Adipocyte (in vitro differentiated cells): ENCODE data around the gene COBL.

Experiments used
- DNase-seq: peaks from one replicate; pipeline ENCODE4 v3.0.0-alpha.2; 2015; ENCODE audit warnings: low read depth
- H3K27me3 ChIP-seq: replicated peaks from 2 replicates; pipeline ENCODE4 v1.7.0; 2013; ENCODE audit warnings: mild to moderate bottlenecking, low read length, moderate library complexity; ENCODE audit not compliant: control insufficient read depth, insufficient read depth
- H3K36me3 ChIP-seq: 2 replicates; pipeline ENCODE4 v1.7.0; 2013; ENCODE audit warnings: low read length, mild to moderate bottlenecking, moderate library complexity; ENCODE audit not compliant: control insufficient read depth, insufficient read depth, severe bottlenecking
- H3K4me1 ChIP-seq: 2 replicates; pipeline ENCODE4 v1.7.0; 2013; ENCODE audit warnings: mild to moderate bottlenecking, low read length, moderate library complexity; ENCODE audit not compliant: control insufficient read depth, insufficient read depth
- H3K4me3 ChIP-seq: 2 replicates; pipeline ENCODE4 v1.7.0; 2013; ENCODE audit warnings: mild to moderate bottlenecking, low read length, moderate library complexity
- H3K9ac ChIP-seq: 2 replicates; pipeline ENCODE4 v1.7.0; 2013; ENCODE audit warnings: mild to moderate bottlenecking, low read length, moderate library complexity
- H3K9me3 ChIP-seq: 2 replicates; pipeline ENCODE4 v1.7.0; 2013; ENCODE audit warnings: mild to moderate bottlenecking, low read length, moderate library complexity; ENCODE audit not compliant: control insufficient read depth

COBL gene

DNA sequence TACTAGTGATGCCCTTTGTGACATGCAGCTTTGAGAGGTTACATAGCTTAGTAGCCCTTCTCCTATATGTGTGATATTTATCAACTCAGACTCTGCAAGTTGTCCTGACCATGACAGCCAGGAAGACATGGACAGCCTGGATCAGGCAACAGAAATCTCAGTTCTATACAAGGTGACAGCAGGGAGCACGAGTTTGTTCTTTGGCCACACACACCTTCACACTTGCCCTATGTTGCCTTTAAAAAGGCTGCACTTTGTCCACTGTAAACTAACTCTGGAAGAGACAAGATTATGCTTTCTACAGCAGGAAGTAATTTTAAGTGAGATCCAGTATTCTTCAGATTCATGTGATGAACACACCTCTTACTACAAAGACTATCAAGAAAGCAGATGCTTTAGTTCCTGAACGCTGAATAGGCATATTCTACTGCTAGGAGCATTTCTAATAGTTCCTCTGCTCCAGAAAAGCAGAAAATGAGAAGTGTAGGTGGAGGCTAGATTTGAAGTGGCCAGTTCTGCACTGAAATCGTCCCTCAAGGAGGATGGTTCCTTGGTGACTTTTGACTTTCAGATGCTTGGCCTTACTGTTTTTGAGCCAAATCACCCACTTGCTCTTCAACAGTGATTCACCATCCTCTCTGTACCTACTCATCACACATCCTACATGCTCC is 239.2 kb downstream of the COBL start:
- H3K4me3 ChIP-seq = no peak overlapping the region
- H3K9ac ChIP-seq = no peak overlapping the region
- DNase-seq = no peak
- peaks cover 18% of the 10 kb centered on the region for H3K4me1 ChIP-seq
- no peaks in the 10 kb centered on the region for H3K36me3 ChIP-seq
- H3K27me3 ChIP-seq = peaks cover 16% of the 10 kb centered on the region
- no peaks in the 10 kb centered on the region for H3K9me3 ChIP-seq

DNA sequence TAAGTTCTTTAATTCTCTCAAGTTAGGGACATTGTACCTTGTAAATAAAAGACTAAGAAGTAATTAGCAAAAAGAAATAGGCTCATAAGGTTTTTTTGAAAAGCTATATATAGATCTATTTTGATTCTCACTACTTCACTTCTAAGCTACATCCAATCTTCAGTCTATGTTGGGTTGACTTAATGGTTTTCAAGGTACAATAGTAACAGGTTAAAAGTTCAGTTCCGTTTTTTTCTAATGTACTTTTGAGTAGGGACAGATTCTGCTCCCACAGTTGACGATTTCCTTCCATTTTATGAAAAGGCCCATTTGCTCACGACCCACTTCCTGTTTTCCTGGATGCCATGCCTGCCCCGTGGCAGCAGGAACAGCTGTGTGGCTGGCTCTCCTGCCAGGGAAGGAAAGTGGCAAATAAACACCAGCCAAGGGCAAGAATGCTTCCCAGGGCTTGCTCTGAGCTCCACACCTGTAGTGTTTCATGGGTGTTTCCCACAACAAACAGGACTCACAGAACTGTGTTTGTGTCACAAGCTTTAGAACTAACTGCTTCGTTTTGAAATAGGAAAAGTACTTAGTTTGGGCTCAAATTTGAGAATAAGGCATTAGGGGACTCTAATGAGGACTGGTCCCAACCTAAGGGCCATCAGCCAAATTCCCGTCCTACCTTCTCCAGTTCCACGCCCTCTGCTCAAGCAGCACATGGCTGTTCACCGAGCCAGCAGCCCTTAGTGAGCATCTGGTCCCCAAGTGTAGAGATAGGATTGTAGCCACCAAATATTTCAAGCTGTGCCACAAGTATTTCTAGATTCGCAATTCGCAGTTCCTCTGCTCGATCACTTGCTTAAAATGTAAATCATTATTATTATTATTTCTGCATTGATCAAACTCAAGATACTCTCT is 240.7 kb downstream of the COBL start:
- Histone ChIP-seq H3K4me1 (peaks cover 18% of the 10 kb centered on the region), H3K9me3 (no peaks in the 10 kb centered on the region), H3K4me3 (no peak overlapping the region), H3K36me3 (no peaks in the 10 kb centered on the region), H3K27me3 (peaks cover 5% of the 10 kb centered on the region), H3K9ac (no peak overlapping the region)
- no peak for DNase-seq

DNA sequence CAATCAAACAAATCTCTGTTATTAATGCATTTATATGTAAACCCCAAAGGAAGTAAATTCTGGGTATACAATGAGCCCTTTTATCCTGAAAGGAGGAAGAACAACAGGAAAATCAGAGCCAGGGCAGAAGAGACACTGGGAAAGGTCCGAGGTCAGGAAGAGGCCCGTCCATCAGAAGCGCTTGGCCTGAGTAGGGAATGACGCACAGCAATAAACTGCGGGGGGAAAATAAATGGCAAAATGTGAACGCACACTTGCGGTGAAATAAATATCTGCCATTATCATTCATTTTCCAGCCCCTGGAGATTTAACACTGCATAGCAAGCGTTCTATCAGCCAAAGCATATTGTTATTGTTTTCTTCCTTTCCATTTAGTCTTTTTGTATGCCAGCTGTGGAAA is 243.4 kb downstream of the COBL start:
- no peaks in the 10 kb centered on the region for H3K36me3 ChIP-seq
- no peaks in the 10 kb centered on the region for H3K9me3 ChIP-seq
- H3K9ac ChIP-seq = no peak overlapping the region
- DNase-seq = no peak
- no peak overlapping the region for H3K4me3 ChIP-seq
- no peaks in the 10 kb centered on the region for H3K27me3 ChIP-seq
- peaks cover 8% of the 10 kb centered on the region for H3K4me1 ChIP-seq

DNA sequence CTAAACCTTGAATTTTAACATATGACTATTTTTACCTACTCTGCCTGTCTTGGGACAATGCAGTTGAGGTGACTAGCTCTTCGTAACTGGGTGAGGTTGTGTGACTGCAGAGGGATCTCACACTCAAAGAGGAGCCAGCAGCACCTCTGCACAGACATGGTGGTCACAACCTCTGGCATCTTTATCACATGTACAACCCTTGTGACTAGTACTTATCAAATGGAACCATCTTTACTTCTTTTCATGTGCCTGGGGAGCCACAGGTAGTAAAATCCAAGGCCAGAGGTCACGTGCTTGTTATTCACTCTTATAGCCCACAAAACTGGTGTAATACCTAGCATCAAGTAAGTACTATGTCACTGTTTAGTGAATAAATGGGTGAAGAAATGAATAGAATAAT is 244.3 kb downstream of the COBL start:
- Histone ChIP-seq H3K4me3 (no peak overlapping the region), H3K36me3 (no peaks in the 10 kb centered on the region), H3K4me1 (no peaks in the 10 kb centered on the region), H3K9ac (no peak overlapping the region), H3K27me3 (no peaks in the 10 kb centered on the region), H3K9me3 (no peaks in the 10 kb centered on the region)
- no peak for DNase-seq

DNA sequence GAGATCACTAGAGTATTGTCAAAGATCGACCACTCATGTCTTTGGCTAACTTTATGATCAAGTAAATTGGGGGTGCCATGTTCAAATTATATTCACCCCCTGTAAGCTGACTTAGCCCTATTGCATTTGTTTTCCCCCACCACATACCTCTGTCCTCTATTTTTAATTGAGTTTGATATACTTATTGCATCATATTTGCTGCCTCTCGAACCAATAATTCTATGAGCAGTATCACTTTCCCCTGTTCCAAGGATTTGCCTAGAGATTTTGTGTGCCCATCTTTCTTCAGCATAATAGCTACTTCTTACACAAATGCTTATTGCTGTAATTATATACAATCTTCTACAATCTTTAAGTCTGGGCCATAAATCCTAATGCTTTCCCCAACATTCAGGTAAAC is 245.2 kb downstream of the COBL start:
- H3K9me3 ChIP-seq = no peaks in the 10 kb centered on the region
- H3K9ac ChIP-seq = no peak overlapping the region
- no peak overlapping the region for H3K4me3 ChIP-seq
- no peak for DNase-seq
- H3K36me3 ChIP-seq = no peaks in the 10 kb centered on the region
- no peaks in the 10 kb centered on the region for H3K4me1 ChIP-seq
- H3K27me3 ChIP-seq = no peaks in the 10 kb centered on the region

DNA sequence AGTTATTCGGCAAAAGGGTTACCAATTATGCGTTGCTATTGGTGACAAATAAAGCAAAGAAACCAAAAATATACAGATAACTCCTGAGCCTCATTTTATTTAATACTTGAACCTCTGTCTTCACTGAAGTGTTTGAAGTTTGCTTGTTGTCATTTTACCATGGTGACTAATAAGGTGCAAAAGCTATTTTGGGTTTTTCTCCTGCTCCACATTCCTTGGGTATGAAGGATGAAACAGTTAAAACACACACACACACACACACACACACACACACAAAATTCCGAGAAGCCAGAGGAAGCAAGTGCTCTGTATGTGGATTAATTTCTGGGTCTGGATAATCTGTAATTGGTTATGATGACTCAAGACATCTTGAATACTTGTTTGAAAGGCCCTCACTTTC is 246.5 kb downstream of the COBL start:
- H3K4me3 ChIP-seq = no peak overlapping the region
- no peak for DNase-seq
- H3K9ac ChIP-seq = no peak overlapping the region
- no peaks in the 10 kb centered on the region for H3K27me3 ChIP-seq
- H3K4me1 ChIP-seq = no peaks in the 10 kb centered on the region
- no peaks in the 10 kb centered on the region for H3K36me3 ChIP-seq
- no peaks in the 10 kb centered on the region for H3K9me3 ChIP-seq

DNA sequence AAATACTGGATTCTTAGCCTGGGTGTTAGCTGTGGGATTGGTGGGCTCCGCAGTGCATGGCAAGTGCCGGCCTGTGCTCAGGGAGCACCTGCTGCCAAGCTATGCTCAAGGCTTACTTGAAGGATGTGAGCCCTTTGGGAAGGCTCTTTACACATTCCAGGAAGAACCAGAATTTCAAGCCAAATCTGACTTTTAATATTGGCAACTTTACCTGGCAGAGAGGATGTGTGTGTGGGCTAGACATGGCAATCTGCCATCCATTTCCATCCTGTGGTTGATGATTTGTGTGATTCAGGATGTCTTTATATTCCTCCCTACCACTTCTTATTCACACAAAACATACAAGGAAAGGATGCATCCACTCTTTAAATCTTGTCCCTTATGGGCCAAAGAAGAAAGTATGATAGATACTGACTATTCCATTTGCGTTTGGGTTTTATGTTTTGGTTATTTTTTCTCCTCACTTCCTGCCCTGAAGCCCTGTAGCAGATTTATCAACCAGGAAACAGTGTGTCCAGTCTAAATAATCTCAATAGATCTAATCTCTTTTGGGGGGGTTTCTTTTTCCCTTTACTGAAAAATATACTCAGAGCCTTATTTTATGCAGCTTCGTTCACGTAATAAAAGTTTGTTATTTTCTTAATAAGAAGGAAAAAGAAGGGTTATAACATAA is 247.1 kb downstream of the COBL start:
- Histone ChIP-seq H3K27me3 (no peaks in the 10 kb centered on the region), H3K36me3 (no peaks in the 10 kb centered on the region), H3K4me3 (no peak overlapping the region), H3K9me3 (no peaks in the 10 kb centered on the region), H3K9ac (no peak overlapping the region), H3K4me1 (peaks cover 2% of the 10 kb centered on the region)
- no peak for DNase-seq

DNA sequence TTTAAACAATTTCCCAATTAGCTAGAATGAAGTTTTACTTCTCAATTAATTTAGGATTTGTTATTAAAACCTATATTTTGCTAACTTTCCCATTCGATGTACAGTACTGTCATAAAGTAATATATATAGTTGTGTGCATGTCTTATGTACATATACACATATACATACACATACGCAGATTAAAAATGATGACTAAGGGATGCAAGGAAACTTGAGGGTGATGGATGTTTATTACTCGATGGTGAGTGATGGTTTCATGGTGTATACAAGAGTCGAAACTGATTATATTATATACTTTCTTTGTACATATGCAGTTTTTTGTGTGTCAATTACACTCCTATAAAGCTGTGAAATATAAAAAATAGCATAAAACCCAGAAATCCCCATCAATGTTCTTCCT is 248.2 kb downstream of the COBL start:
- no peak for DNase-seq
- Histone ChIP-seq H3K27me3 (no peaks in the 10 kb centered on the region), H3K4me1 (peaks cover 2% of the 10 kb centered on the region), H3K9ac (no peak overlapping the region), H3K4me3 (no peak overlapping the region), H3K36me3 (no peaks in the 10 kb centered on the region), H3K9me3 (no peaks in the 10 kb centered on the region)

DNA sequence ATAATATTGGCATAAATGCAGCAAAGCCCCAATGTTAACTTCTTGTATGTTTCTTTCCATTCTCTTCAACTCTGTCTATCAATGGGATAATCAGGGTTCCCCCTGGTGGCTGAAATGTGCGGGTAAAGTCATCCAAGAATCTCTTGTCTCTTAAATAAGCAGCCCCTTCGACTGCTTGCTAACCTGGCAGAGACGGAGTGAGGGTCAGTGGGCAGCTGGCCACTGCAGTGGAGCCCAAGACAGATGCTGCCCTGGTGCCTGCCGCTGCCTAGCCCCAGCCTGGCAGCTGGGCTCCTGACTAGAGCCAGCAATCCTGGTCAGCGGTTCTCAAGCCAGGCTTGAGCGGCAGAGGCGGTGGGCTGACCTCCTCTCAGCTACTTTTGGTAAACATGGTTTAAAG is 248.9 kb downstream of the COBL start:
- H3K9ac ChIP-seq = no peak overlapping the region
- H3K36me3 ChIP-seq = no peaks in the 10 kb centered on the region
- peak; percentile 89 for DNase-seq
- H3K4me1 ChIP-seq = peaks cover 2% of the 10 kb centered on the region
- no peaks in the 10 kb centered on the region for H3K9me3 ChIP-seq
- H3K27me3 ChIP-seq = no peaks in the 10 kb centered on the region
- H3K4me3 ChIP-seq = no peak overlapping the region

DNA sequence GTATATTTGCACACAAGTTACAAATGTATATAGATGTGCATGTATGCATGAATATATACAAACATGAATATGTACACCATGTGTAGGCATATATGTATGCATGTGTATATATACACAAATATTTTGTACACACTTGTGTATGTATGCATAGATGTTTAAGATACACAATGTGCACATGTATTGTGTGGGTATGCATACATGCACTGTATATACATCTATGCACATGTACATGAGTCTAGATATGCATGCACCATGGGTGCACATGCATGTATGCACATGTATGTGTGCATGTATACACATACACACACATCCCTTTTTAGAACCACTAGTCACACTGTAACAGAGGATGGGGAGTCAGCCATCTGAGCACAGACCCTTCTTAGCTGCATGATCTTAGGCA is 249.4 kb downstream of the COBL start:
- Histone ChIP-seq H3K27me3 (no peaks in the 10 kb centered on the region), H3K36me3 (no peaks in the 10 kb centered on the region), H3K9ac (no peak overlapping the region), H3K4me1 (peaks cover 2% of the 10 kb centered on the region), H3K4me3 (no peak overlapping the region), H3K9me3 (no peaks in the 10 kb centered on the region)
- no peak for DNase-seq

DNA sequence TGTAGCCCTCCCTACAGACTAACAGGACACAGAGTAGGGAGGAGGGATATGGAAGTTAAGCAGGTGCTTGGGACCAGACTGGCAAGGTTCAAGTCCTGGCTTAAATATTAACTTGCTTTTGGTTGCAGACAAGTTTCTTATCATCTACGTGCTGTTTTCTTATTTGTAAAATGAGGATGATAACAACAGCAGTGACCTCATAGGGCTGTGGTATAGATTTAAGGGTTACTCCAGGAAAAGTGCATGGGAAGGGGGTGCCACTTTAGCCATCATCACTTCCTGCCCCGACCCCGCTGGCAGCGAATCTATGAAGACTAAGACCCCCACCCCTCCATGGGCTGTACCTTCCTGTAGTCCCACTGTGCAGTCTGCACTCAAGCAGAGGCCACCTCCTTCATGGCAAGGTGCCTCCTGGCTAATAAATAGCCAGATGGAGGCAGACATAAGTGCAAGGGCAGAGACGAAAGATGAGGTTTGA is 250.2 kb downstream of the COBL start:
- no peaks in the 10 kb centered on the region for H3K27me3 ChIP-seq
- DNase-seq = no peak
- H3K4me3 ChIP-seq = no peak overlapping the region
- H3K9ac ChIP-seq = no peak overlapping the region
- H3K4me1 ChIP-seq = peaks cover 2% of the 10 kb centered on the region
- H3K36me3 ChIP-seq = no peaks in the 10 kb centered on the region
- no peaks in the 10 kb centered on the region for H3K9me3 ChIP-seq
